Thymus (tissue), 11 donors: Measurements from ENCODE around the gene SRD5A1. TPM values are rescaled to one million over a fixed set of nuclear protein-coding genes. Genes with fewer than 3 reads are reported as not detected.

Experiments
- DNase-seq, 9 donors: peaks; one replicate each; pipeline ENCODE4 v3.0.0-alpha.2; 2013; ENCODE audit warnings: low spot score in 9 of 9, low read depth in 6 of 9, missing footprints in 1 of 9
- H3K27ac ChIP-seq, 2 donors: one replicate each; pipeline ENCODE4 v1.5.1; 2013; ENCODE audit warnings: control low read depth in 1 of 2, low read depth in 1 of 2, low read length in 1 of 2, mild to moderate bottlenecking in 1 of 2, moderate library complexity in 1 of 2
- H3K27me3 ChIP-seq, 2 donors: one replicate each; pipeline ENCODE4 v1.5.1; 2013; ENCODE audit warnings: low read length in 1 of 2; ENCODE audit not compliant: control insufficient read depth in 2 of 2, insufficient read depth in 1 of 2
- H3K36me3 ChIP-seq, 2 donors: one replicate each; pipeline ENCODE4 v1.5.1; 2013; ENCODE audit warnings: low read length in 1 of 2, mild to moderate bottlenecking in 1 of 2, moderate library complexity in 1 of 2; ENCODE audit not compliant: control insufficient read depth in 2 of 2, insufficient read depth in 2 of 2
- H3K4me1 ChIP-seq, 2 donors: one replicate each; pipeline ENCODE4 v1.5.1; 2013; ENCODE audit warnings: low read length in 2 of 2; ENCODE audit not compliant: control insufficient read depth in 2 of 2, insufficient read depth in 2 of 2
- H3K4me3 ChIP-seq, 2 donors: one replicate each; pipeline ENCODE4 v1.5.1; 2013; ENCODE audit warnings: low read length in 2 of 2, control low read depth in 1 of 2, mild to moderate bottlenecking in 1 of 2
- H3K9me3 ChIP-seq, 2 donors: one replicate each; pipeline ENCODE4 v1.5.1; 2013; ENCODE audit warnings: low read length in 1 of 2, mild to moderate bottlenecking in 1 of 2; ENCODE audit not compliant: control insufficient read depth in 2 of 2, insufficient read depth in 1 of 2
- WGBS: extraction: QIAGEN DNeasy Blood & Tissue Kit; methylation state at CpG from one replicate; pipeline ENCODE4 v1.1.7; 2013; 5-methylcytosine and 5-hydroxymethylcytosine counted together
- polyA plus RNA-seq: library from polyadenylated mRNA; stranded (reverse); fragments of 200-250 nt; gene quantifications from one replicate; pipeline ENCODE4 v1.2.3, GENCODE V29; 2013
- total RNA-seq: library from RNA; stranded (reverse); fragments of 120-200 nt; gene quantifications from one replicate; pipeline ENCODE4 v1.2.4, GENCODE V29; 2013
- donor health status: healthy.

The SRD5A1 gene
- total and polyA plus RNA-seq, 2 donors, result 6.9 to 10.2 TPM

DNA sequence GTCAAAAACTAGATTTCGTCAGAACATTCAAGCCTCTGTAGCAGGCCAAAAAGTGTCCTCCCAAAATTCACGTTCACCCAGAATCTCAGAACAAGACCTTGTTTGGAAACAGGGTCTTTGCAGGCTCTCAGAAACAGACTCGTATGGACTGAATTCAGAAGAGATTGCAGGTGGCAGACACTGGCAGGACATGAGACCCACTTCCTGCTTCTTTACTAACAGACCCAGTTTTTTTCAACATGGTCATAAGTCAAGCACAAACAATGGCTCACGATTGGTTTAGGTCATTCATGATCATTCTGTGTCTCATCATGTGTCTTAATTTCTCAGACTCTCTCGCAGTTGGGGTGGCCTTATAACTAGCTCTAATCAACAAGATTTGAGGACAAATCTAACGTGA lies 74.6 kb downstream of the SRD5A1 start:
- Histone ChIP-seq H3K27ac (no peak overlapping the region), H3K27me3 (peaks cover 0 to 16% of the 10 kb centered on the region in 2 donors), H3K4me3 (no peak overlapping the region), H3K36me3 (no peaks in the 10 kb centered on the region), H3K4me1 (peaks cover 8 to 18% of the 10 kb centered on the region in 2 donors), H3K9me3 (no peaks in the 10 kb centered on the region)
- 73% methylated on average over 6 of the region's 6 CpGs for WGBS
- DNase-seq, result peak in 1 of 9 donors; percentile 47

DNA sequence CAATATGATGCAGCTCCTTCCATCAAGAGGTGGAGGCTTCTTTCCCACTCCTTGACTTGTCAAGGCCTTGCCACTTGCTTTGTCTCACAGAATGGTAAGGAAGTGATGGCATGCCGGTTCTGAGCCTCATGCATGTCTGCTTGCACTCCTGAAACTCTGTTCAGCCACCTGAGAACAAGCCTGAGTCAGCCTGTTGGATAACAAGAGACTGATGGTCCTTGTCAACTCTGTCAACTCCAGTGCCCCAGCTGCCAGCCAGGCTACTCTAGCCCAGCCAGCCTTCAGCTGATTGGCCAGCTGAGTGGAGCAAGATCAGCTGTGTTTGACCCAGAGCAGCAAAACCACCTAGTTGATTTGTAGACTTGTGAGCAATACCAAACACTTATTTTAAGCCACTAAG lies 75.6 kb downstream of the SRD5A1 start:
- WGBS, result 91% methylated on average over 1 of the region's 1 CpG
- Histone ChIP-seq H3K4me3 (no peak overlapping the region), H3K4me1 (peaks cover 8 to 18% of the 10 kb centered on the region in 2 donors), H3K9me3 (no peaks in the 10 kb centered on the region), H3K27ac (no peak overlapping the region), H3K27me3 (peaks cover 0 to 16% of the 10 kb centered on the region in 2 donors), H3K36me3 (no peaks in the 10 kb centered on the region)
- DNase-seq, result no peak

DNA sequence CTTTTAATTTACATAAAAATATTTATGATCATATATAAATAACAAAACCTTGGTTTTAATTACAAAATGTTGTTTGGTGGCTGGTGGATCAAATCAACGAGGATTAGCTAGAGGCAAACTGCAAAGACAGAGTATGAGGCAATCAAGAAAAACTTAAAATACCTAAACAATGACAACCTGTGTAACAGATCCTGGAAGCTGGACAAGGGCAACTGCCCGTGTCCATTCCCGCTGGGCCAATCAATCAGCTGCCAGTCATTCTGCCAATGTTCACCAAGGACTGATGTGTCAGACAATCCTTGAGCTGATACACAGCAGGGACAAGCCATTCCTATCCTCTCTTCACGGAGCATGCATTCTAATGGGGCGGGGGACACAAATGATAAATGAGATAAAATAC lies 76.8 kb downstream of the SRD5A1 start:
- Histone ChIP-seq H3K36me3 (no peaks in the 10 kb centered on the region), H3K9me3 (no peaks in the 10 kb centered on the region), H3K27me3 (peaks cover 0 to 16% of the 10 kb centered on the region in 2 donors), H3K4me3 (no peak overlapping the region), H3K27ac (no peak overlapping the region), H3K4me1 (peaks cover 8 to 20% of the 10 kb centered on the region in 2 donors)
- no peak for DNase-seq
- 92% methylated on average over 5 of the region's 5 CpGs for WGBS

DNA sequence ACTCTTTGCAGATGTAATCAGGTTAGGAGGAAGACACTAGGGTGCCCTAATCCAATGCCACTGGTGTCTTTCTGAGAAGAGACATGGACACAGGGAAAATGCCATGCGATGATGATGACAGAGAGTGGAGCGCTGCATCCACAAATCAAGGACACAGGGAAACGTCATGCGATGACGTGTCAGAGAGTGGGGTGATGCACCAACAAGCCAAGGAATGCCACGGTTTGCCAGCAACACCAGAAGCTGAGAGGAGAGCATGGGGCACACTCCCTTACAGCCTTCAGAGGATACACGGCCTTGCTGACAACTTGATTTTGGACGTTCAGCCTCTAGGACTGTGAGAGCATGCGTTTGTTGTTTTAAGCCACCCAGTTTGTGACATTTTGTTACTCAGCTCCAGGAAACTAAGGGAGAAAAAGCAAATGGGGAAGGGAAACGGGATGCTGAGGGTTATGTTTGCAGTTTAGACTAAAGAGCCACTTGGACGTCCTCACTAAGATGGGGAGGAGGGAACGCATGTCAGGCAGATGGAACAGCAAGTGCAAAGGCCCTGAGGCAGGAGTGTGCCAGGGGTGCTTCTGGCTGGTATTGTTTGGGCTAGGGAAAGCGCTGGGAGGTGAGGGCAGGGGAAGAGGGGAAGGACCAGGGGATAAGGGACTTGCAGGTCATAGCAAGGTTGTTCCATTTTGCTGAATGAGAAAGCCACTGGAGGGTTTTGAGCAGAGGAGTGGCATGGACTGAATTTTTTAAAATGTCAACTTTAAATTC lies 77.5 kb downstream of the SRD5A1 start:
- peaks cover 0 to 16% of the 10 kb centered on the region in 2 donors for H3K27me3 ChIP-seq
- no peak for DNase-seq
- peaks cover 14 to 25% of the 10 kb centered on the region in 2 donors for H3K4me1 ChIP-seq
- 94% methylated on average over 13 of the region's 13 CpGs for WGBS
- H3K27ac ChIP-seq, result no peak overlapping the region
- no peaks in the 10 kb centered on the region for H3K36me3 ChIP-seq
- no peak overlapping the region for H3K4me3 ChIP-seq
- no peaks in the 10 kb centered on the region for H3K9me3 ChIP-seq

DNA sequence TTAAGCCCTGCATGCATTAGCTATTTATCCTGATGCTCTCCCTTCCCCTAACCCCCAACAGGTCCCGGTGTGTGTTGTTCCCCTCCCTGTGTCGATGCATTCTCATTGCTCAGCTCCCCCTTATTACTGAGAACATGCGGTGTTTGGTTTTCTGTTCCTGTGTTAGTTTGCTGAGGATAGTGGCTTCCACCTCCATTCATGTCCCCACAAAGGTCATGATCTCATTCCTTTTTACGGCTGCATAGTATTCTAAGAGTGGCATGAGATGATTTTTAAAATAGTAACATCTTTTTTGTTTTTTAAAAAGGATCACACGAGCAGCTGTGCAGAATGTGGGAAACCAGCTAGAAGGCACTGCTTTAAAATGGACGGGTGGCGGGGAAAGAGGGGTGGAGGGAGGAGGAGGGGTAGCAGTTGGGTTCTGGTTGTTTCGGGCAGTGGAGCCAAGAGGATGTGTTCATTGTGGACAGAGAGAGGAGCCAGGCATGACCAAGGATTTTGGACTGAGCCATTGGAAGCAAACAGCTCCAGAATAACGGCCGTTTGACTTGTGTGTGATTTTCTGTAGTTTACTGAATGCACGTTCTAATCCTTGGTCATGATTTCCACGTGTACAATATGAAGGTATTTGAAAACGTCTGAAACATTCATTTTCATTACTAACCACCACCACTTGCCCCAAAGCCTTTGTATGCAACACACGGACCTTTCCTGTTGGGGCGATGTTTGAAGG lies 78.3 kb downstream of the SRD5A1 start:
- H3K27ac ChIP-seq, result peak overlapping the region in 1 of 2 donors; percentile 73
- no peak for DNase-seq
- no peaks in the 10 kb centered on the region for H3K9me3 ChIP-seq
- peaks cover 23 to 33% of the 10 kb centered on the region in 2 donors for H3K4me1 ChIP-seq
- H3K4me3 ChIP-seq, result peak overlapping the region; percentile 60 to 83
- peaks cover 0 to 16% of the 10 kb centered on the region in 2 donors for H3K27me3 ChIP-seq
- 47% methylated on average over 15 of the region's 15 CpGs for WGBS
- H3K36me3 ChIP-seq, result peaks cover 0 to 3% of the 10 kb centered on the region in 2 donors

DNA sequence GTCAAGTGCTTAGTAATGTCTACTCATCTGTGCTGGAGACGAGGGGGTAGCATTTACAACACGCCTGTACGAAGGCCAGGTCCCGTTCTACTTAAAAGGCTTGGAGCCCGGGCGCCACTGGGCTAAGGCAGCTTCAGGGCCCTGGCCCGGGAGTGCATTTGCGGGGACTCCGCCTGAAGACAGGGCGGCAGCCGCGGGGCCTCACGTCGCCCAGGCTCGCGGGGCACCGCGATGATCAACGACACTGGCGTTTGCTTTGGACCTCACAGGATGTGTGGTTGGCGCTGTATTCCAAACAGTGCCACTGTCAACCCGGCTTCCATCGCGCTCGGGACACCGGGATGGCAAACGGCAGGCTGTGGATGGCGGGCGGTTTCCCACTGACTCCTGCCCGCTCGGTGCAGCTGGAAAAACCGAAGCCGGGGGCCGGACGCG lies 78.9 kb downstream of the SRD5A1 start:
- H3K36me3 ChIP-seq, result peaks cover 0 to 3% of the 10 kb centered on the region in 2 donors
- H3K4me3 ChIP-seq, result peak overlapping the region; percentile 60 to 83
- H3K27me3 ChIP-seq, result peaks cover 0 to 16% of the 10 kb centered on the region in 2 donors
- under 1% methylated on average over 36 of the region's 36 CpGs for WGBS
- no peaks in the 10 kb centered on the region for H3K9me3 ChIP-seq
- peaks cover 29 to 39% of the 10 kb centered on the region in 2 donors for H3K4me1 ChIP-seq
- DNase-seq, result peak in 1 of 9 donors; percentile 57
- peak overlapping the region; percentile 73 to 90 for H3K27ac ChIP-seq

DNA sequence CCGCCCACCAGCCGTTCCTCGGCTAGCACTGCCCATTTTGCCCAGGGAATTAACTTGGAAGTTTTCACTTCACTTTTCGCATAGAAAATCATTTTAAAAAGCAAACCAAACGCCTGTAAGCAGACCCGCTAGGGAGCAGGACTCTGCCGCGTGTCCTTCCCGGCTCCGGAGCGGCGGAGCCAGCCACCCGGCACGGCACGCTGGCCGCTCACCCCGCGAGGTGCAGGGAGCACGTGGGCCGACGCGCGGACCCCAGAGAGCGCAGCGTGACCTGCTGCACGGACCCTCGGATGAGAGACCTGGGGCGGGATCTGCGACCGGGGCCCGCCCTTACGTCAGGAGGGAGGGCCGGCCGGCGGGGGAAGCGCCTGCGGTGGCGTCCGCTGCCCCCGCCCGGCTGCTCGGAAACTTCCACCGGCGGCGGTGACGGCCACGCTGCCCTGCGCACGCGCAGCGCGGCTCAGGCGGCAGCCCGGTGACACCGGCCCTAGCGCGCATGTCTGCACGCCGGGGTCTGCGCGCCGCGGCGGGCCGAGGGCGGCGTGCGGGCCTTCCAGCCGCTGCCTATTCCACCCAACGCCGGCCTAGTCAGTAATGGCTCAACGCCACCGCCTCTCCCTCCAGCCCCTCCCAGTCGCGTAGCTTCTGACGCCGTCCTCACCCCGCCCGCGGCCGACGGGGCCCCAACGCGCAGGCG lies 79.5 kb downstream of the SRD5A1 start:
- Histone ChIP-seq H3K9me3 (no peaks in the 10 kb centered on the region), H3K4me1 (peaks cover 31 to 41% of the 10 kb centered on the region in 2 donors), H3K27ac (peak overlapping the region; percentile 73 to 90), H3K36me3 (peaks cover 0 to 3% of the 10 kb centered on the region in 2 donors), H3K4me3 (peak overlapping the region; percentile 60 to 83), H3K27me3 (peaks cover 0 to 16% of the 10 kb centered on the region in 2 donors)
- under 1% methylated on average over 85 of the region's 85 CpGs for WGBS
- peak in 5 of 9 donors; percentile 82 to 97 (median 93) for DNase-seq

DNA sequence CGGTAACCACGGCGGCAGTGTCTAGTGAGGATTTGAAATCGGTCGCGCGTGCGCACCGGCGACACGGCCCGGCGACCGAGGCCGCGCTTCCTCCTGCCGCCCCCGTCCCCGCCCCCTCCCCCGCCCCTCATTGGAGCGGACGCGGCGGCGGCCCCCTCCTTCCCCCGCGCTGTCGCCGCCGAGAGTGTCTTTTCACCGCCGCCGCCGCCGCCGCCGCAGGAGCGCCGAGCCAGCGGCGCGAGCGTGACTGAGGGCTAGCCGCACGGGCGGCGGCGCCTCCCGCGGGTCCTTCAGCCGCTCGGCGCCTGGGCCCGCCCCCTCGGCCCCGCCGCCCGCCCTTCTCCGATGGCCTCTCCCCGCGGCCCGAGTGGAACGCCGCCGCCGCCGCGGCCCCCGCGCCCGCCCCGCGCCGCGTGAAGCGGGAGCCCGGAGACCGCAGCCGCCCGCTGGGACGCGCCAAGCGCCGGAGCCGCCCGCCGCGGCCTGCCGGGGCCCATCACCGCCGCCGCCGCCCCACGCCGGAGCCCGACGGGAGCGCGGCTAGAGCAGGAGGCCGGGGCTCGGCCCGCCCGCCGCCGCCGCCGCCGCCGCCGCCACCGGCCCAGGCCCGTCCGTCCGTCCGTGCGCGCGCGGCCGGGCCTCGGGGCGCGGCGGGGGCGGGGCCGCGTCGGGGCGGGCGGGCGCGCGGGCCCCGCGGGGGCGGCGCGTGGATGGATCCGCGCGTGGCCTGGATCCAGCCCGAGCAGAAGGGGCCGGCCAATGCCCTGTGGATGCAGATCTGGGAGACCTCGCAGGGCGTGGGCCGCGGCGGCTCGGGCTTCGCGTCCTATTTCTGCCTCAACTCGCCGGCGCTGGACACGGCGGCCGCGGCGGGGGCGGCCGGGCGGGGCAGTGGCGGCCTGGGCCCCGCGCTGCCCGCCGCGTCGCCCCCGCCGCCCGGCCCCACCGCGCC lies 80.3 kb downstream of the SRD5A1 start, which contains the start of gene TENT4A:
TSS of gene TENT4A (plus strand) at position 159 of the 952 bp plus-strand sequence. CDS start at position 711, 552 bp downstream.
- H3K27ac ChIP-seq, result peak within 1 kb of the TSS; percentile 73 to 90
- peak within 1 kb of the TSS; percentile 60 to 83 for H3K4me3 ChIP-seq
- WGBS, result under 1% methylated on average over 172 of the region's 174 CpGs
- H3K4me1 ChIP-seq, result peaks cover 37 to 42% of the 10 kb centered on the region in 2 donors
- DNase-seq, result peak in 4 of 9 donors; percentile 88 to 97 (median 95)
- H3K27me3 ChIP-seq, result peaks cover 0 to 16% of the 10 kb centered on the region in 2 donors
- no peaks in the 10 kb centered on the region for H3K9me3 ChIP-seq
- peaks cover 6 to 9% of the 10 kb centered on the region in 2 donors for H3K36me3 ChIP-seq
